ENCODE results near the gene CMSS1.

The CMSS1 gene

GRCh38 chr3:100002599-100003350 is 185.1 kb downstream of the CMSS1 start:
- peak; percentile 99 for DNase-seq (ENCODE audit: low read depth)

GRCh38 chr3:100003609-100004503 is 186.2 kb downstream of the CMSS1 start:
- H3K4me3 ChIP-seq (ENCODE audit: low read length): no peak overlapping the region
- no peak for TF ChIP-seq CTCF (IDR thresholded peaks at IDR 0.05; ENCODE audit: insufficient read depth, low read depth, low read length, missing control alignments)
- no peak for DNase-seq (ENCODE audit: low read depth)

More at GRCh38 chr3:100002599-100003350, 185.1 kb downstream of the CMSS1 start:
- no peak overlapping the region for H3K4me3 ChIP-seq (ENCODE audit: low read length)
- TF ChIP-seq CTCF (IDR thresholded peaks at IDR 0.05; ENCODE audit: insufficient read depth, low read depth, low read length, missing control alignments): no peak

- no peak for TF ChIP-seq CTCF (IDR thresholded peaks at IDR 0.05; ENCODE audit: insufficient read depth, low read depth, low read length, missing control alignments)
- DNase-seq (ENCODE audit: low read depth): no peak
- no peak overlapping the region for H3K4me3 ChIP-seq (ENCODE audit: low read length)
Measured at GRCh38 chr3:100004931-100005330, 187.3 kb downstream of the CMSS1 start.

GRCh38 chr3:100005665-100006393 is 188.2 kb downstream of the CMSS1 start:
- no peak for TF ChIP-seq CTCF (IDR thresholded peaks at IDR 0.05; ENCODE audit: insufficient read depth, low read depth, low read length, missing control alignments)
- no peak overlapping the region for H3K4me3 ChIP-seq (ENCODE audit: low read length)
- DNase-seq (ENCODE audit: low read depth): no peak

- TF ChIP-seq CTCF (IDR thresholded peaks at IDR 0.05; ENCODE audit: insufficient read depth, low read depth, low read length, missing control alignments): peak; percentile 38
- no peak overlapping the region for H3K4me3 ChIP-seq (ENCODE audit: low read length)
- DNase-seq (ENCODE audit: low read depth): peak; percentile 51
Measured at GRCh38 chr3:100006570-100007271, 189.1 kb downstream of the CMSS1 start.

GRCh38 chr3:100007313-100007712 is 189.7 kb downstream of the CMSS1 start:
- H3K4me3 ChIP-seq (ENCODE audit: low read length): no peak overlapping the region
- no peak for DNase-seq (ENCODE audit: low read depth)
- TF ChIP-seq CTCF (IDR thresholded peaks at IDR 0.05; ENCODE audit: insufficient read depth, low read depth, low read length, missing control alignments): no peak

All from epithelial cell of esophagus (primary cell).